Mesendoderm (in vitro differentiated cells): ENCODE results near the gene DSC2.
"Not testable (repeated sequence)": the region's sequence is repeated elsewhere in the genome, so short reads cannot be mapped to it uniquely, and the experiment has no call there.

Source experiments
- DNase-seq: peaks from one replicate; pipeline ENCODE4 v3.0.0; 2013
- H2AK5ac ChIP-seq: 2 replicates; pipeline ENCODE4 v1.6.1; 2013; ENCODE audit warnings: low read length, inconsistent platforms
- H2BK120ac ChIP-seq: 2 replicates; pipeline ENCODE4 v1.6.1; 2013; ENCODE audit warnings: low read depth, mild to moderate bottlenecking, low read length, moderate library complexity, mixed read lengths
- H2BK15ac ChIP-seq: replicated peaks from 2 replicates; pipeline ENCODE4 v1.6.1; 2013; ENCODE audit warnings: low read depth, mild to moderate bottlenecking, moderate library complexity
- H2BK5ac ChIP-seq: 2 replicates; pipeline ENCODE4 v1.6.1; 2013; ENCODE audit warnings: low read length, inconsistent platforms
- H3K18ac ChIP-seq: 2 replicates; pipeline ENCODE4 v1.6.1; 2013; ENCODE audit warnings: mild to moderate bottlenecking, low read length, mixed read lengths
- H3K23ac ChIP-seq: one replicate; pipeline ENCODE4 v1.6.1; 2013; ENCODE audit warnings: low read length
- H3K27ac ChIP-seq: 2 replicates; pipeline ENCODE4 v1.5.1; 2013; ENCODE audit warnings: low read depth, mild to moderate bottlenecking, inconsistent platforms, low read length, moderate library complexity
- H3K27me3 ChIP-seq: 2 replicates; pipeline ENCODE4 v1.6.1; 2013; ENCODE audit warnings: low read length, control low read depth, mild to moderate bottlenecking, inconsistent platforms; ENCODE audit not compliant: insufficient read depth, poor library complexity
- H3K36me3 ChIP-seq: 2 replicates; pipeline ENCODE4 v1.6.1; 2013; ENCODE audit warnings: low read length, inconsistent platforms; ENCODE audit not compliant: control insufficient read depth, insufficient read depth
- H3K4ac ChIP-seq: one replicate; pipeline ENCODE4 v1.6.1; 2013; ENCODE audit warnings: low read depth, mild to moderate bottlenecking, low read length, moderate library complexity
- H3K4me1 ChIP-seq: 2 replicates; pipeline ENCODE4 v1.6.1; 2013; ENCODE audit warnings: low read depth, low read length, inconsistent platforms; ENCODE audit not compliant: control insufficient read depth
- H3K4me2 ChIP-seq: 2 replicates; pipeline ENCODE4 v1.6.1; 2013; ENCODE audit warnings: low read length
- H3K4me3 ChIP-seq: 2 replicates; pipeline ENCODE4 v1.5.1; 2013; ENCODE audit warnings: mild to moderate bottlenecking, low read length
- H3K56ac ChIP-seq: one replicate; pipeline ENCODE4 v1.6.1; 2013; ENCODE audit warnings: low read length
- H3K79me1 ChIP-seq: 2 replicates; pipeline ENCODE4 v1.6.1; 2013; ENCODE audit warnings: low read length, inconsistent platforms
- H3K79me2 ChIP-seq: 2 replicates; pipeline ENCODE4 v1.6.1; 2013; ENCODE audit warnings: mild to moderate bottlenecking, low read length; ENCODE audit not compliant: control insufficient read depth, insufficient read depth
- H3K9ac ChIP-seq: 2 replicates; pipeline ENCODE4 v1.6.1; 2013; ENCODE audit warnings: low read length, inconsistent platforms
- H4K5ac ChIP-seq: one replicate; pipeline ENCODE4 v1.6.1; 2013; ENCODE audit warnings: low read length
- H4K8ac ChIP-seq: one replicate; pipeline ENCODE4 v1.6.1; 2013; ENCODE audit warnings: low read depth, mild to moderate bottlenecking, control low read depth, low read length, moderate library complexity
- WGBS: extraction: QIAGEN DNeasy Blood & Tissue Kit; methylation state at CpG from one replicate; pipeline ENCODE4 v1.1.7; 2013; ENCODE audit warnings: low lambda C conversion rate, missing lambda C conversion rate; ENCODE audit not compliant: insufficient coverage; ENCODE audit errors: extremely low coverage; 5-methylcytosine and 5-hydroxymethylcytosine counted together

Gene DSC2

GRCh38 chr18:31134988-31135529 lies 32.8 kb upstream of the DSC2 start:
- no peak overlapping the region for H3K27ac ChIP-seq
- no peak for DNase-seq
- H2BK5ac ChIP-seq: no peak overlapping the region

GRCh38 chr18:31129398-31130115 lies 27.3 kb upstream of the DSC2 start:
- no peaks in the 10 kb centered on the region for H3K4me1 ChIP-seq
- no peaks in the 10 kb centered on the region for H3K79me2 ChIP-seq
- H4K5ac ChIP-seq: no peak overlapping the region
- no peak overlapping the region for H3K4ac ChIP-seq
- H2BK5ac ChIP-seq: no peak overlapping the region
- H3K23ac ChIP-seq: no peak overlapping the region
- H3K18ac ChIP-seq: no peak overlapping the region
- no peaks in the 10 kb centered on the region for H3K27me3 ChIP-seq
- no peak overlapping the region for H3K27ac ChIP-seq
- H3K9ac ChIP-seq: no peak overlapping the region
- no peaks in the 10 kb centered on the region for H3K79me1 ChIP-seq
- H4K8ac ChIP-seq: no peak overlapping the region
- no peak overlapping the region for H2BK15ac ChIP-seq
- H2AK5ac ChIP-seq: no peak overlapping the region
- no peak overlapping the region for H3K4me2 ChIP-seq
- H3K56ac ChIP-seq: no peak overlapping the region
- WGBS: no CpG with 5 or more reads among the region's 1 CpG
- DNase-seq: no peak
- no peaks in the 10 kb centered on the region for H3K36me3 ChIP-seq
- no peak overlapping the region for H2BK120ac ChIP-seq
- no peak overlapping the region for H3K4me3 ChIP-seq

More at GRCh38 chr18:31134988-31135529, 32.8 kb upstream of the DSC2 start:
- Histone ChIP-seq H4K8ac (no peak overlapping the region), H3K18ac (no peak overlapping the region), H2BK120ac (no peak overlapping the region), H3K9ac (no peak overlapping the region), H3K56ac (no peak overlapping the region), H3K27me3 (no peaks in the 10 kb centered on the region), H3K36me3 (no peaks in the 10 kb centered on the region), H3K4me1 (no peaks in the 10 kb centered on the region), H3K4ac (no peak overlapping the region), H2BK15ac (no peak overlapping the region), H3K4me2 (no peak overlapping the region), H3K4me3 (no peak overlapping the region), H3K23ac (no peak overlapping the region), H4K5ac (no peak overlapping the region), H3K79me1 (no peaks in the 10 kb centered on the region), H3K79me2 (no peaks in the 10 kb centered on the region), H2AK5ac (no peak overlapping the region)
- no CpG with 5 or more reads among the region's 4 CpGs for WGBS

- no peak overlapping the region for H2BK120ac ChIP-seq
- H2AK5ac ChIP-seq: no peak overlapping the region
- H3K79me2 ChIP-seq: no peaks in the 10 kb centered on the region
- no peaks in the 10 kb centered on the region for H3K79me1 ChIP-seq
- no peak overlapping the region for H3K4ac ChIP-seq
- no peaks in the 10 kb centered on the region for H3K27me3 ChIP-seq
- H3K9ac ChIP-seq: no peak overlapping the region
- H3K36me3 ChIP-seq: no peaks in the 10 kb centered on the region
- no peak overlapping the region for H2BK5ac ChIP-seq
- no peaks in the 10 kb centered on the region for H3K4me1 ChIP-seq
- no peak overlapping the region for H4K5ac ChIP-seq
- H2BK15ac ChIP-seq: no peak overlapping the region
- H3K4me2 ChIP-seq: no peak overlapping the region
- no peak overlapping the region for H3K56ac ChIP-seq
- no peak overlapping the region for H3K4me3 ChIP-seq
- no peak for DNase-seq
- no peak overlapping the region for H4K8ac ChIP-seq
- H3K18ac ChIP-seq: no peak overlapping the region
- no CpG with 5 or more reads among the region's 1 CpG for WGBS
- H3K27ac ChIP-seq: no peak overlapping the region
- no peak overlapping the region for H3K23ac ChIP-seq
These were observed 23.7 kb upstream of the DSC2 start for GRCh38 chr18:31125878-31126277.

- not testable (repeated sequence) for H2BK15ac ChIP-seq, H2BK120ac ChIP-seq, H4K8ac ChIP-seq, H3K27me3 ChIP-seq, DNase-seq, H3K4ac ChIP-seq, H3K79me2 ChIP-seq, H3K27ac ChIP-seq, H3K79me1 ChIP-seq, H3K9ac ChIP-seq, H3K18ac ChIP-seq, H4K5ac ChIP-seq, H2BK5ac ChIP-seq, H3K4me1 ChIP-seq, H3K4me3 ChIP-seq, H3K56ac ChIP-seq, H3K36me3 ChIP-seq, H2AK5ac ChIP-seq, H3K4me2 ChIP-seq, H3K23ac ChIP-seq
- WGBS: no CpG with 5 or more reads among the region's 2 CpGs
These were observed 20.9 kb upstream of the DSC2 start for GRCh38 chr18:31123125-31123524.

- H3K18ac ChIP-seq: no peak overlapping the region
- no peak overlapping the region for H3K9ac ChIP-seq
- H3K23ac ChIP-seq: no peak overlapping the region
- no peaks in the 10 kb centered on the region for H3K79me2 ChIP-seq
- H4K5ac ChIP-seq: no peak overlapping the region
- H3K4me1 ChIP-seq: no peaks in the 10 kb centered on the region
- H3K79me1 ChIP-seq: no peaks in the 10 kb centered on the region
- H2AK5ac ChIP-seq: no peak overlapping the region
- WGBS: no CpG with 5 or more reads among the region's 2 CpGs
- H4K8ac ChIP-seq: no peak overlapping the region
- H2BK5ac ChIP-seq: no peak overlapping the region
- H3K36me3 ChIP-seq: no peaks in the 10 kb centered on the region
- no peak overlapping the region for H3K4me3 ChIP-seq
- no peak for DNase-seq
- H3K27me3 ChIP-seq: no peaks in the 10 kb centered on the region
- no peak overlapping the region for H3K56ac ChIP-seq
- H3K4me2 ChIP-seq: no peak overlapping the region
- H2BK15ac ChIP-seq: no peak overlapping the region
- no peak overlapping the region for H3K4ac ChIP-seq
- H3K27ac ChIP-seq: no peak overlapping the region
- H2BK120ac ChIP-seq: no peak overlapping the region
These were observed 18.4 kb upstream of the DSC2 start for GRCh38 chr18:31120594-31120993.
